T47D (cell line): ENCODE results near the gene MRGPRE.

Experiments used
- DNase-seq, 2 experiments: peaks; one replicate each; pipeline versions ENCODE4 v3.0.0 to v3.0.0-alpha.2; 2011 to 2012; ENCODE audit warnings: low read depth in 1 of 2, low spot score in 1 of 2
- JUND ChIP-seq: IDR thresholded peaks from 2 replicates; pipeline ENCODE4 v1.6.1; 2012; ENCODE audit warnings: low read depth
- in situ Hi-C: cut with HindIII; loops from 2 replicates; pipeline ENCODE4 v1.10.0; 2016; ENCODE audit warnings: low sequenced_read_pairs, low pct_unique_long_range_greater_than_20kb

Gene MRGPRE

DNA sequence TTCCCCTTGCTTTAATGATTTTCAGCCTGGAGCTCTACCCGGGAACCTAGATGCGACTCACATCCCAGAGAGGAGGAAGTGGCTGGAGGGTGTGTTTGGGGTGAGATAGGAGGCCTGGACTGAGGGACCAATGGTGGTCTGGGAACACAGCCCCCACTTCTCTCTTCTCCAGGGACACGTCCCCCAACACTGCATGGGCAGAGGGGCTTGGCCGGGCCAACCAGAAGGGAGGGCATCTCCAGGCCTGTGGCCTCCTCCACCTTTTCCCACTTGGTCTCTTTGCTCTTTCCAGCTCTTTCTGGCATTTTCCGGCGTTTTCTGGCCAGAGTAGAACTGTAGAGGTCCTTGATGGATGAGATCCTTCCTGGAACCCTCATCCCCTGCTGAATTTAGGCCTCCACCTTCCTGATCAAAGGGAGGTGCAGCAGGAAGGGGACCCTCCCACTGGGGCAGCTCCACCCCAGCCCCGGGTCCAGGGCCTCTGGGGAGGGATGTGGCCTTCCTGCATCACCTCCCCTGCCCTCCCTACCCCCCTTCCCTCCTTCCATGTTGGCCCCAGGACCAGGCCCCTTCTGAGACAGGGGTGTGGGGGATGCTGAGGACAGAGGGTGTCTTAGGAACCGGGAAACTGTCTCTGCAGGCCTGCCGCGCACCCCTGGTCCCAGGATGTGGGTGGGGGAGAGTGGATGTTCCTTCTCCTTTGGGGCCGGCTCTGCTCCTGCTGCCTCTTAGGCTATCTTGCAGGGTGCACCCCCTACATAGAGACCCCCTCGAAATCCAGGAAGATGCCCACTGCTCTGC lies 38.0 kb downstream of the MRGPRE start:
- DNase-seq = no peak
- in situ Hi-C loops = no loop called here
- no peak for TF ChIP-seq JUND

DNA sequence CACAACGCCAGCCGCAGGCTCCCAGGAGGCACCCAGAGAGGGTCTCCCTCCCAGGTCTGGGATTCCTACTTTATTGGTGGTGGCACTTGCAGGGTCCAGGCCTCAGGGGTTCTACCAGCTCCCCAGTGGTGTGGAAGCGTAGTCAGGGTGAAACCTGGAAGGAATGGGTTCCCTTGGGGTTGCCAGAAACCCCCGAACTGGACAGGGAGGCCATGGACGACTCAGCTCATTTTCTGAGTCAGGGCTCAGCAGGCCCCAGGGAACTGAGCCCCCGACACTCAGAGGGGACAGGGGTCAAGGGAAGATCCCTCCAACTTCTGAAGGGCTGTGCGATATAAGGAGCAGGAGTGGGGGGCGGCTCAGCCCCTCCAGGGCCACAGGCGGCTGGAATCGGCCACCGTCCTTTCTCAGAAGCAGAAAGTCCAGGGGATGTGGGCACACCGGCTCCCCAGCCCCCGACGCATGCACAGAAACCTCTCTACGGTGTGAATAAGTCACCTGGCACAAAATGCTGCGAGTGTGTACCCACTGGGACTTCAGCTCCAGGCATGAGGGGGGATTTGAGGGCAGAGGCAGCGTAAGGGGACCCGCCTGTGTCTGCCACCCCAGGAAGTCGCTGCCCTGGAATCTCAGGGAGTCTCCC lies 38.7 kb downstream of the MRGPRE start:
- in situ Hi-C loops = no loop called here
- no peak for TF ChIP-seq JUND

DNA sequence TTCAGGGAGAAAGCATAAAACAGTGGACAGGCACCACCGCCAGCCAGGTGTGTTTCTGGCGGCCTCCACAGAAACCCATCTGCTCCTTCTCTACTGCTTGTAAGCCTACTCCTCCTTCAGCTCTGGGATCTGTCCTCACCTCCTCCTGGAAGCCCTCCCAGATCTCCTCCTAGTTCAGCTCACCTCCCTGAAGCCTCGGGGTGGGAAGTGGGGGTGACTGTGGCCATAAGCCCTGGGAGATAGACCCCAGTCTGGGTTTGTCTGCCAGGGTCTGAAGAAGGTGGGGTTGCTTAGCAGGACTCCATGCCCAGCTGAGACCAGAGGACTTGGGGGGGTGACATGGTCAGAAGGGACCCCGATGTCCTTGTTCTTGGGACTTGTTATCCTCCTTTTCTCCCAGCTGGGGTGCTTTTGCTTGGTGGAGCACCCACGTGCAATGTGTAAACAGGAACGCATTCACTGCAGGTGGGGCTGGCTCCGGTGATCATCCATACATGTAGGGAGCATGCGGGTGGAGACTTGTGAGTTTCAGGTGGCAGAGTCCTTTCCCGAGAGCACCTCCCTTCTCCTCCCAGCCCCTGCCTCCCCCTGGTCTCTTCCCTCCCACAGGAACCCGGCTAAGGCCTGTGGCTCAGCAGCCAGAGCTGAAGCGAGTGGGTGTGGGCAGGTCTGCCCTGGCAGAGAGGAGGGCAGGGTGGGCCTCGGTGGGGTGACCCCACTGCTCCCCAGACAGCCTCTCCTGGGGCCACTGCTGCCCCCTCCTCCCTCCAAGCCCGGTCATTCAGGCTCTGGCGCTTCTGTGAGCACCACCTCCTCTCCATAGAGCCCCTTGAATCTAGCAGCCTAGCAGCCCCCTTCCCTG lies 39.5 kb downstream of the MRGPRE start:
- no peak for TF ChIP-seq JUND
- in situ Hi-C loops = no loop called here
- no peak for DNase-seq

More for the DNA sequence above, 38.7 kb downstream of the MRGPRE start:
- no peak for DNase-seq

DNA sequence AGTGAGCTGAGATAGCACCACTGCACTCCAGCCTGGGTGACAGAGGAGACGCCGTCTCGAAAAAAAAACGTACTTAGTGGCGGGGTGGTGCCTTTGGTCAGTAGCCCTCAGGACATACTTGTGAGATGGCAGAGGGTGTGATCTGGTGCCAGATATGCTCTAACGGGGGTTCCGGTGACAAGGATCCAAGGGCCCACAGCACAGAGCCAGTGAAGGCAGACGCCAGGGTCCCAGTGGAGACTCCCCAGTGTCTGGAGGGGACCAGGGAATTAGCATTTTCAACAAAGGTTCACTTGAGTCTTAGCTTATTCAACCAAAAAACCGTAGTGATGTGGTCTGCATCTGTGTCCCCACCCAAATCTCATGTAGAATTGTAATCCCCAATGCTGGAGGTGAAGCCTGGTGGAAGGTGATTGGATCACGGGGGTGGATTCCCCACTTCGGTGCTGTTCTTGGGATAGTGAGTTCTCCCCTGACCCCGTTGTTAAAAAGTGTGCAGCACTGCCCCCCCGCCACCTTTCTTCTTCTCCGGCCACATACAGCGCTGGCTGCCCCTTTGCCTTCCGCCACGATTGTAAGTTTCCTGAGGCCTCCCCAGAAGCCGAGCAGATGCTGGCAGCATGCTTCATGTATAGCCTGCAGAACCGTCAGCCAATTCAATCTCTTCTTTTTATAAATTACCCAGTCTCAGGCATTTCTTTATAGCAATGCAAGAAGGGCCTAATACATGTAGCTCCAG lies 40.5 kb downstream of the MRGPRE start:
- in situ Hi-C loops = no loop called here
- TF ChIP-seq JUND = no peak
- DNase-seq = no peak

DNA sequence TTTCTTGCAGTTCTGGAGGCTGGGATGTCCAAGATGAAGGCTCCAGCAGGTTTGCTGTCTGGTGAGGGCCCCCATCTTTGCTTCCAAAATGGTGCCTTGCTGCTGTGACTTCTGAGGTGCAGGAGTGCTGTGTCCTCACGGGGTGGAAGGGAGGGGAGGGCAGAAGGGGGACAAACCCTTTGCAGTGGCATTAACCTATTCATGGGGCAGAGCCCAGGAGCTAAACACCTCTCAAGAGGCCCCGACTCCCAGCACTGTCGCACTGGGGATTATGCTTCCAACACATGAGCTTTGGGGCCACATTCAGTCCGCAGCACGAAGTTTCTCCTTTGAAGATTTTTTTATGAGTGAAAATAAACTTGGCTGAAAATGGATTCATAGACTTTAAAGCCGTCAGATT lies 41.6 kb downstream of the MRGPRE start:
- in situ Hi-C loops = no loop called here
- TF ChIP-seq JUND = no peak
- no peak for DNase-seq

DNA sequence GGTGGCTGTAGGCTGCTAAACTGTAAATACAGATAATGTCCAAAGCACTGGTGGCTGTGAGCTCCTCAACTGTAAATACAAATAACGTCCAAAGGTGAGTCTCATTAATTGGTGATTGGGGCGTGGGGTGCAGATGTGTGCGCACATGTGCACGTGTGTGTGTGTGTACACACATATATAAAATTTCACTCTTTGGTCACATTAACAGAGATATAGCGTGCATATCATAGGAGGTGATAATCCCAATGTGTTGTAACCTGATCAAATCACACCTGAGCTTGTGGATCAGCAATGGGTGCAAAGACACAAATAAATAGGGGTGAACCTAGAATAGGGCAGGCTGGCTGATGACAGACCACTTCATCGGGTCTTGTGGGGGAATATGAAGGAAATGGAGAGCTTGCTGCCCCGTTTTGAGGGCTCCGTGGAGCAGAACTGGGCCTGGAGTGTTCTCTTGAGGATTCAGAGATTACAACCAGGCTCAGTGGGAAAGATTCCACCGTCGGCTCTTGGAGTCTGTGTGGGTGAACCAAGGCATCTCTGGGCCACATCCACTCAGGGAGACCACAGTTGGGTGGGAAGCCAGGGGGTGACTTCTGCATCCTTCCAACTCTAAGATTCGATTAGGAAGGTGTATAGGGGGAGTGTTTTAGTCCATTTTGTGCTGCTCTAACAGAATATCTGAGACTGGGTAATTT lies 42.2 kb downstream of the MRGPRE start:
- no peak for DNase-seq
- TF ChIP-seq JUND = no peak
- in situ Hi-C loops = no loop called here

DNA sequence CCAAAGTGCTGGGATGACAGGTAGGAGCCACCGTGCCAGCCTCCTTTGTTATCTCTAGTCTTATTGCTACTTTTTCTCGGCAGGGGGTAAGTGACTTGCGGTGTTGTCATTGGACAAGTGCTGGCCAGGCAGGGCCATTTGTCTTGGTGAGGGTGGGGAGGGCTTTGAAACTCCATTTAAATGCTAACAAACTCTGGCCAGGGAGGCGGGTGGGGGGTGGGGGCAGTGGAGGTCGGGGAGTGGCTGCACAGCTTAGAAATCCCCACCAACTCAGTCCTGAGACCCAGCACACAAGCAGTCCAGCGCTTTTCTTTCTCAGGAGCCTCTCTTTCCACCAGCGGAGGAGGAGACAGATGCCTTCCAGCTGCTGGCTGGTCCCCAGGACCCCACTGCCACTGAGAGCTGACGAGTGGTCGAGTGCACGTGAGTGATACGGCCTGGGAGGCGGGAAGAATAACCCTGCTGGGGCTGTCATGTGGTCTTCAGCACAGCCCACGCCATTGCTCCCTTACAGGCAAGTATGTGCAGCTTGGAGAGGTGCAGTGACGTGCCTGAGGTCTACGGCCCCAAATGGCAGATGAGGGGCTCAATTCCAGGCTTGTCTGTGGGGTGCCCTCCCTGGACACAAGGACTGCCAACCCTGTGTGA lies 42.9 kb downstream of the MRGPRE start:
- no peak for DNase-seq
- in situ Hi-C loops = no loop called here
- no peak for TF ChIP-seq JUND

DNA sequence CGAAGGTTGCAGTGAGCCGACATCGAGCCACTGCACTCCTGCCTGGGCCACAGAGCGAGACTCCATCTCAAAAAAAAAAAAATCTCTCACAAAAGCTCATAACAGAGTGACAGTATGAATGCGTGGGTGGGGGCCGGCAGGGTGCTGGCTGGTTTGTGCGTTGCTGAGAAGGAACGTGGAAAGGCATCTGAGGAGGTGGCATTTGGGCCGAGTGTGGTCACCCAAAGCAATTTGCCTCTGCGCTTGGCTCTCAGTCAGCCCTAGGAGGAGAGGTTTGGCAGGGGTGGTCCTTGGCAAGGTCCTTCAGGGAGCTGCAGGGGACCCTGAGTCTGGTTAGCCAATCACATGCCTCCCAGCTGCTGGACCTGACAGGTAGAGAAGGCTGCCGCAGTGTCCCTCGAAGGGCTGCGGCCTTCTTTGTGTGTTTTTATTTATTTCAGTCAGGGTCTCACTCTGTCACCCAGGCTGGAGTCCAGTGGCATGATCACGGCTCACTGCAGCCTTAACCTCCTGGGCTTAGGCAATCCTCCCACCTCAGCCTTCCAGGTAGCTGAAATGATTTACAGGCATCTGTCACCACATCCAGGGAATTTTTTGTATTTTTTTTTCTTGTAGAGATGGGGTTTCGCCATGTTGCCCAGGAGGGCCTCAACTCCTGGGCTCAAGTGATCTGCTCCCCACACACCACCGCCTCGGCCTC lies 43.6 kb downstream of the MRGPRE start:
- in situ Hi-C loops = no loop called here

DNA sequence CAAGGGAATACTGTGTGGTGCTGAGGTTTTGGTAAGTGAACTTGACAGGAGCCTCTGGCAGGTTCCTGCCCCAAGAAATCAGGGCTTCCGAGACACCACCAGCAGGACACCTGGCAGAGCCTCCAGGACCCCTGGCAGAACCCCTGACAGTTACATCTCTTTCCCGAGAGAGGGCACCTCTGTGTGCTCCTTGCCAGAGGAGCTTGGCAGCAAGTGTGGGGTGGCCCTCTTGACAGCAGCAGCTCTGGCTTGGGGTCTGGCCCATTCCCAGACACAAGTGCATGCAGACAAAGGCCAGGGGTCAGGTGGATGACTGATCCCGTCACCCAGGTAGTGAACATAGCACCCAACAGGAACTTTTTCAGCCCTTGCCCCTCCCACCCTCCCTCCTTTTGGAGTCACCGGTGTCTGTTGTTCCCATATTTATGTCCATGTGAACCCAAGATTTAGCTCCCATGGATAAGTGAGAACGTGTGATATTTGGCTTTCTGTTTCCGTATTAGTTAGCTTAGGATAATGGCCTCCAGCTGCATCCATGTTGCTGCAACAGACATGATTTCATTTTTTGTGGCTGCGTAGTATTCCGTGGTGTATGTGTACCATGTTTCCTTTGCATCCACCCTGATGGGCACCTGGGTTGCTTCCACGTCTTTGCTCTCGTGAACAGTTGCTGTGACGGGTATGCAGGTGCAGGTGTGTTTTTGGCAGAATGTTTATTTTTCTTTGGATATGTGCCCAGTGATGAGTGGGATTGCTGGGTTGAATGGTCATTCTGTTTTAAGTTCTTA lies 45.9 kb downstream of the MRGPRE start:
- in situ Hi-C loops = no loop called here
- no peak for DNase-seq
- TF ChIP-seq JUND = no peak

More for the DNA sequence above, 43.6 kb downstream of the MRGPRE start:
- DNase-seq = no peak
- no peak for TF ChIP-seq JUND

DNA sequence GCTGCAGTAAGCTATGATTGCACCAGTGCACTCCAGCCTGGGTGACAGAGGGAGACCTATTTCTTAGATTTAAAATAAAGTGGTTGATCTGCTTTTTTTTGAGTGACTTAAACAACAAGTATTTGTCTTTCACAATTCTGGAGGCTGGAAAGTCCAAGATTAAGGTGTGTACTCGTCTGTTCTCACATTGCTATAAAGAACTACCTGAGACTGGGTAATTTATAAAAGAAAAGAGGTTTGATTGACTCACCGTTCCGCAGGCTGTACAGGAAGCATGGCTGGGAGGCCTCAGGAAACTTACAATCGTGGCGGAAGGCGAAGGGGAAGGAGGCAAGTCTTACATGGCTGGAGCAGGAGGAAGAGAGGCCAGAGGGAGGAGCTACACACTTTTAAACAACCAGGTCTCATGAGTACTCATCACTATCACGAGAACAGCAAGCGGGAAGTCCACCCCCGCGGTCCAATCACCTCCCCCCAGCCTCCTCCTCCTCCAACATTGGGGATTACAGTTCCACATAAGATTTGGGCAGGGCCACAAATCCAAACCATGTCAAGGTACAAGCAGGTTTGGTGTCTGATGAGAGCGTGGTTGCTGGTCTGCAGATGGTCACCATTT lies 47.4 kb downstream of the MRGPRE start:
- in situ Hi-C loops = no loop called here
- no peak for TF ChIP-seq JUND

More for the DNA sequence above, 47.4 kb downstream of the MRGPRE start:
- DNase-seq = no peak
